ENCODE measurements around the gene ANKLE2.

ANKLE2 gene

DNA sequence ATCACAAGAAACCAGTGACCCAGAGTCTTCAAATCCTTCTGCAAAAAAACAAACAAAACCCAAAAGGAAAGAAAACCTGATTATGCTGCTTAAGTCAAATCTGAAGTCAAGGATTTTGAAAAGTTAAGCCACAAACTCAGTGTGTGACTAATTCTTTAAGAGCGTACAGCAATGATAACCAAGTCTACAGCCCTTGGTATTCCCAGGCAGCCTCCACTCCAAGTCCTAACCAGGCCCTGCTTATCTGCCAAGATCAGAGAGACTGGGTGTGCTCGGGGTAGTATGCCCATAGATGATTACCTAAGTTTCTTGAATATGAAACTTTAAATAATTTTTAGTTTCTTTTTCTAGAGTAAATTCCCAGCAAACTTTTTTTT, 37.9 kb downstream of the ANKLE2 start:
- FAIRE-seq (no peak), DNase-seq (ENCODE audit: extremely low spot score, insufficient read length, low read depth) (no peak)

DNA sequence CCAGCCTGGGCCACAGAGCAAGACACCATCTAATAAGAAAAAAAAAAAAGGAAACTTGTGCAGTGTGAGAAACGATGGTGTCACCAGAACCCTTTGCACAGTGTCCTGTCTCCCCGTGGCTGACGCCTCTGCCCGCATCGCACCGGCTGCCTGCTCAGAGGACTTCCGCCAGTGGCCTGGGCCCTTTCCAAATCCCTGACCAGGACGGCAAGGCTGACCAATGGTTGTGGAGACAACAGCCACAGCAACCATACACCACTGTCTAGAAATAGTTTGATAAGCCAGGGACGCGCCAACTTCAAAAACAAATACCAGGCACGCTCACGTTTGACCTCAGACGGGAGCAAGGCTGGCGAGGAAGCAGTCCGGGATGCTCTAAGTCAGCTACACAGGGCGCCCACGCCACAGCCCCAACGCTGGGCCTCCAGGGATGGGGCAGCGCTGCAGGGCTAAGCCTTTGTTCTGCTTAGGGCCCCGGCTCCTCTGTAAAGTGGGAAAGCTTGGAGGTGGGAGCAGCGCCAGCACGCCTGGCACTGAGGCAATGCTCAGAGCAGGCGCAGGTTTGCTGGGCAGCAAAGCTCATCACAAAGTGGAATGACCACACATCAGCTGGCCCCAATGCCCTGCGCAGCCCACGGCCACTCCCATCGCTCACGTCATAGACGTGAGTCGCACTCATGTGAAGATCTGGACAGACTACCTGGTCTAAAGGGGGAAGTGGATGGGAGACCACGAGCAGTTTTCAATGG, 38.4 kb downstream of the ANKLE2 start:
- FAIRE-seq (no peak), DNase-seq (ENCODE audit: extremely low spot score, insufficient read length, low read depth) (no peak)

DNA sequence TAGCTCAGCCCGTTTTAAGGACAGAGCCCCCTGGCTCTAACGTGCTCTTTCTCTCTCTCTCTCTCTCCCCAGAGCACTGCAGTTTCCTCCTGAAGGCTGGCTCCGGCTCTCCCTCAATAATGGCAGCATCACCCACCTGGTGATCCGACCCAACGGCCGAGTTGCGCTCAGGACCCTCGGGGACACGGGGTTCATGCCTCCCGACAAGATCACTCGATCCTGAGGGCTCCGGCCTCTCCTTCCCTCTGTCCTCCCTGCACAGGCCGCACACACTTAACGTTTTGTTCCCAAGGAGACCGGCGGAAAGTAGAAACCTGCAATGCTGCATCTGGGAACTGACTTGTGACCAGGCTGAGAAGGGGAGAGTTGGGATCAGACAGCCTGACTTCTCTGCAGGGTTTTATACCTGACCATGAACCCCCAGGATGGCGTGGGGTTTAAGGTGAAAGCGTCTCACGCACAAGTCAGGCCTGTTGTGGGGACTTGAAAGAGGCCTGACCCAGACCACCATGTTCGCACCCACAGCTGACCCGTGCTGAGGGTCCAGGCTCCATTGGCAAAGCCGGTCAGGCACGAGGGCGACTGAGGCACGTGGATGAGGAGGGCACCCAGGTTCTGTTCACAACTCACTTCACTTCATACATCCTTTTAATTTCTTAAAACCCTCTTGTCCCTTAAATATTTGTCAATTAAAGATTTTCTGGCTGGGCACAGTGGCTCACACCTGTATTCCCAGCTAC, 40.9 kb downstream of the ANKLE2 start:
- FAIRE-seq (no peak), DNase-seq (ENCODE audit: extremely low spot score, insufficient read length, low read depth) (no peak)

DNA sequence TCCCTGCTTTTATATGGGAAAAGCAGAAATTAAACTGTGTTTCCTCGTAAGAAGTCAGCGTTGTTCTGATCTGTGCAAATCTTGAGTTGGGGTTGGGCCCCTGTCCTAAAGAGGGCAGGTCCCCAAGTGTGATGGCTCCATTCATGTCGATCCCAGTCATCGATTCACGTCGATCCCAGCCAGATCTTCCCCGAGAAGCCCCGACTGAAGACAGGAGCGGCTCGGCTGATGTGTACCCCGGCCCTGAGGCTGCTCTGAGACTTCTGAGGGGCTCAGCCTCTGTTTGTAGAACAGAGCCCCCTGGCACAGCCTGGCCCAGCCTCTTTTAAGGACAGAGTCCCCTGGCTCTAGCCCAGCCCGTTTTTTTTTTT, 41.7 kb downstream of the ANKLE2 start:
- FAIRE-seq (no peak), DNase-seq (ENCODE audit: extremely low spot score, insufficient read length, low read depth) (no peak)

DNA sequence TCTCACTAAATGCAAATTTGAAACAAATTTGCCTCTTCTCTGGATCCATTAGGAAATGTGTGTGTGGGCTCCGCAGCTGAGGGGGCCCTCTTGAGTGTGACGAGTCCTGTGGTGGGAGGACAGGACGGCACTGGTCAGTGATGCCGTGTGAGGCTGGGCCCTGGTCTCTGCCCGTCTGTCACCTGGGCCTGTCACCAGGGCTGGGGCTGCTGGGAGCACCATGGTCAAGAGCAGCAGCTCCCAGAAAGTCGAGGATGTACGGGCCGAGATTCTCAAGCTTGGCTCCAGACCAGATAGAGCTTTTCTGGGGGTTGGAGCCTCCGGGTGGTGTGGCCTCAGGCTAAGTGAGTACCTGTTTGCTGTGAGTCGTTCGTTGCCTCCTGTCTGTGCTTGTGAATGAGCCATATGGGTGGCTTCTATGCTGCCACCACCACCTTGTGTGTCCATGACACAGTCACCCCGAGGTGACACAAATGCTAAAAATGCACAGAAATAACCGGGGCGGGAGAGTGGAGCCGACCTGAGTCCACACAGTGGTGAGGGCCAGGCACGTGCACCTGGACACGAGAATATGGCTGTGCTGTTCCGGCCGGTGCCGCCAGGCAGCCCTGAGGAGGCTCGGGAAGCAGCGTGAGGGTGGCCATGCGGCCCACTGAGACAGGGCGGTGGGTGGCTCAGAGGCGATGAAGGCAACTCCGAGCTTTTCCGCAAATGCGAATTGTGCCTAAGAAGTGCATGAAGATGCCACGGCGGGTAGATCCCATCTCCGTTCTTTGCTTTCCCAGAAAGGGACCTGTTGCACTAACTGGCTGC, 42.3 kb downstream of the ANKLE2 start:
- DNase-seq (ENCODE audit: extremely low spot score, insufficient read length, low read depth), result no peak
- FAIRE-seq, result no peak

DNA sequence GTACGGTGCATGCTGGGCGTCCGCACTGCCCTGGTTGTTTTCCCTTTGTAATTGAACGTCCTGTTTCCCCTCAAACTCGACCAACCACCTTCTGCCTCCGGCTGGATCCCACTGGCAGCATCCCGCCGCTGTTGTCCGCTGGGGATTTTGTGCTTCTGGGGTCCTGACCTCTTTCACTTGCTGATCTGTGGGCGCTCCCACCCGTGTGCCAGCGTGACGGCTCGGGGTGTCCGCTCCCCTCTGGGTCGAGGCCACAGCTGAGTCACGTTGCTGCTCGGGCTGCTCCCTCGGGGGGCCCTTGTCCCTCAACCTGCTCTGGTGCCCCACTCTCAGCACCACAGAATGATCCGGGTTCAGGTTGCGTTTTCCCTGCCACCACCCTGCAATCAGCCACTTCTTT, 43.0 kb downstream of the ANKLE2 start:
- FAIRE-seq, result no peak
- no peak for DNase-seq (ENCODE audit: extremely low spot score, insufficient read length, low read depth)

DNA sequence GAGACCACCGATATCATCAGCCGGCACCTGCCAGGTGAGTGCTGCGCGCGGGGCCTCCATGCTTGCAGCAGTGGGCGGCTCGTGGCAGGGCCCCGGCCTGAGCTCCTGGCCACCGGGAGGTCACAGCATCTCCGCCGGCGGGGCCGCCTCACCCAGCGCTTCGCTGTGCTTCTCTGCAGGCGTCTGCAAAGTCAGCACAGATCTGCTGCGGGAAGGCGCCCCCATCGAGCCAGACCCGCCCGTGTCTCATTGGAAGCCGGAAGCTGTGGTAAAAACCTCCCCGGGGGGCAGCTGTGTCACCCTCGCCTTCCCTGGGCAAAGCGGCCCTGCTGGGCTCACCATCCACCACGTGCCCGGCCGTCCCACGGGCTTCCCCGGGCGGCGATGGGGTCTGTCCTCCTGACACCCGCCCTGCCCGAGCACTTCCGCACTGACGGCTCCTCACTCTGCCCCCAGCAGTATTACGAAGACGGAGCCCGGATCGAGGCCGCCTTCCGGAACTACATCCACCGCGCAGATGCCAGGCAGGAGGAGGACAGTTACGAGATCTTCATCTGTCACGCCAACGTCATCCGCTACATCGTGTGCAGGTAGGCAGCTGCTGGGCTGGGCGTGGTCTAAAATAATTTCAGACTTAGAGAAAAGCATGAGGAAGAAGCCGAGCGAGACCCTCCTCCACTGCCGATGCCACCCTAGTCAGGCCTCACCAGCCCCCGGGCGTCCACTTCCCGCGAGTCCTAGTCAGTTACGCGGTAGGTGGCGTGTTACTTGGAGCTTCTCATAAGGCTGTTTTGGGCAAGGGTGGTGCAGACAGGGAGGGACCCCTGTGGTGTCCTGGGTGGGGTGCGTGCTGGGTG, 43.9 kb downstream of the ANKLE2 start:
- no peak for FAIRE-seq
- no peak for DNase-seq (ENCODE audit: extremely low spot score, insufficient read length, low read depth)

DNA sequence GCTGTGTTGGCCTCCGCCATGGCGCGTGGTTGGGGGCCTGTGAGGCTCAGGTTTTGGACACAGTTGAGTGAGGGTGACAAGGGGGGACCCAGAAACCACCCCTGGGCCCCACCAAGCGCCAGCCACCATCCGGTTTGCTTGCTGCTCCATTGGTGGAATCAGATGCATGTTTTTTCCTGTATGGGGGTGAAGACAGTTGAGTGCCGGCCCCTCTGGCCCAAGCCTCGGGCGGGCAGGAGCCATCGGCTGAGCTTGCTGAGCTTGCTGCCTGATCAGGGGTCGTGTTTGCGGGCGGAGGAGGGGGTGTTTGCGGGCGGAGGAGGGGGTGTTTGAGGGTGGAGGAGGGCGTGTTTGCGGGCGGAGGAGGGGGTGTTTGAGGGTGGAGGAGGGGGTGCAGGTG, 44.6 kb downstream of the ANKLE2 start:
- DNase-seq (ENCODE audit: extremely low spot score, insufficient read length, low read depth) (no peak), FAIRE-seq (no peak)

DNA sequence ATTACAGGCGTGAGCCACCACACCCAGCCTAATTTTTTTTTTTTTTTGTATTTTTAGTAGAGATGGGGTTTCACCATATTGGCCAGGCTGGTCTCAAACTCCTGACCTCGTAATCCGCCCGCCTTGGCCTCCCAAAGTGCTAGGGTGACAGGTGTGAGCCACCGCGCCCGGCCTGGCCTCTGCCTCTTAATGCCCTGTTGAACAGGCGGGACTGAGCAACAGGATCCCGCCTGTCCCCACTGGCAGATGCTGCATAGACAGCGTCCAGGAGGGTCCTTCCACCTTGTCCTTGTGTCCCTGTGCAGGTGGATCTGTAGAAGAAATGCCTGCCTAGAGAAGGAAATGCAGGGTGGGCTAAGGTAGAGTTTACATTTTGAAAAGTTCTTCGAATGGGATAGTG, 45.3 kb downstream of the ANKLE2 start:
- no peak for FAIRE-seq
- no peak for DNase-seq (ENCODE audit: extremely low spot score, insufficient read length, low read depth)

DNA sequence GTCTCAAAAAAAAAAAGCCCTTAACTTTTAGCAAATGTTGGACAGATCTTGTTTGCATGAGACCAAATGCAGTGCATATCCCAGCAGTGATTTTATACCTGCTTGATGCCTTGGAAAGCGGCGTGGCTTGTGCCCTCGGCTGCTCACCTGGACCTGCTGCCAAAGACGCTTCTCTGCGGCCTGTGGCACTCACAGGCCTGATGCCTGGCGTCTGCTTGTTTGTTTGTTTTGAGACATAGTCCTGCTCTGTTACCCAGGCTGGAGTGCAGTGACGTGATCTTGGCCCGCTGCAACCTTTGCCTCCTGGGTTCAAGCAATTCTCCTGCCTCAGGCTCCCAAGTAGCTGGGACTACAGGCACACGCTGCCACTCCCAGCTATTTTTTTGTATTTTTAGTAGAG, 45.8 kb downstream of the ANKLE2 start:
- FAIRE-seq, result no peak
- no peak for DNase-seq (ENCODE audit: extremely low spot score, insufficient read length, low read depth)

DNA sequence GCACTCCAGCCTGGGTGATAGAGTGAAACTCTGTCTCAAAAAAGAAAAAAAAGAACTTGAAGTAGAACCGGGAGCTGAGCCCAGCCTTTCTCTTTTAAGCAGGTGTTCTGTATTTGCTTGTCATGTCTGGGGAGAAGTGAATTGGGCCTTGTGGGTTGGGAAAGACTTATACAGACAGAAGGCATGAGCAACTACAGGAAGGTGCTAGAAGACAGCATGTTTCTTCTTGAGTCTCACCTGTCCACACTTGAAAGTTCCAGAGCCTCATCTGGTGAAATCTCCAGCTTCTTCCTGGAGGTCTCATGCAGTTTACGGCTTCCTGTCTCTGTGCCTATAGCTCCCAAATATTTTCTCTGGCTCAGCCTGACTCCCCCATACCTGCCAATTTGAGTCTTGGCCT, 48.5 kb downstream of the ANKLE2 start:
- DNase-seq (ENCODE audit: extremely low spot score, insufficient read length, low read depth) (no peak), FAIRE-seq (no peak)

DNA sequence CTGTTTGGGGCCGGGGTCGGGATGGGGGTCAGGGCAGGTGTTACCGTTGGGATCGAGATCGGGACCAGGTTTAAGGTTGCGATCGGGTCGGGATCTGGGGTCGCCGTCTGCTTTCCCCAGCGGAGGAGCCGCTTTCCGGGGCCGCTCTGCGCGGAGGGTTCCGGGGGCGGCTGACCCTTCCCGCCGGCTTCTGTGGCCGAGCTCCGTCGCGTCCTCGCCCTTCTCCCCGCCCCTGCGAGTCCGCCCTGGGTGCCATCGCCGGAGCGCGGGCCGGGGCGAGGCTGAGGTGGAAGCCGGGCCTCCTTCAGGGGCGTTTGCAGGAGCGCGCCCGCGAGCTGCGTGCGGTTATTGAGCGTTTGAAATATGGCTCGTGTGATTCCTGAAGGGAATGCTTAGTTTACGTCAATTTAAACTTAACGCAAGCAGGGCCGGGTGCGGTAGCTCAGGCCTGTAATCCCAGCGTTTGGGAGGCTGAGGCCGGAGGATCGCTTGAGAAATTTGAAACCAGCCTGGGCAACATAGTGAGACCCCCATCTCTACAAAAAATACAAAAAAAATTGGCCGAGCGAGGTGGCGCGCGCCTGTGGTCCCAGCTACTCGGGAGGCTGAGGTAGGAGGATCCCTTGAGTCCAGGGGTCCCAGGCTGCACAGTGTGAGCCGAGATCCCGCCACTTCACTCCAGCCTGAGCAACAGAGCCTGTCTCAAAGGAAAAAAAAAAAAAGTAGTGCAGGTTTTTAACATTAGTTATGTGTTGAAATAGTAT, 50.4 kb downstream of the ANKLE2 start:
- FAIRE-seq (no peak), DNase-seq (ENCODE audit: extremely low spot score, insufficient read length, low read depth) (no peak)

DNA sequence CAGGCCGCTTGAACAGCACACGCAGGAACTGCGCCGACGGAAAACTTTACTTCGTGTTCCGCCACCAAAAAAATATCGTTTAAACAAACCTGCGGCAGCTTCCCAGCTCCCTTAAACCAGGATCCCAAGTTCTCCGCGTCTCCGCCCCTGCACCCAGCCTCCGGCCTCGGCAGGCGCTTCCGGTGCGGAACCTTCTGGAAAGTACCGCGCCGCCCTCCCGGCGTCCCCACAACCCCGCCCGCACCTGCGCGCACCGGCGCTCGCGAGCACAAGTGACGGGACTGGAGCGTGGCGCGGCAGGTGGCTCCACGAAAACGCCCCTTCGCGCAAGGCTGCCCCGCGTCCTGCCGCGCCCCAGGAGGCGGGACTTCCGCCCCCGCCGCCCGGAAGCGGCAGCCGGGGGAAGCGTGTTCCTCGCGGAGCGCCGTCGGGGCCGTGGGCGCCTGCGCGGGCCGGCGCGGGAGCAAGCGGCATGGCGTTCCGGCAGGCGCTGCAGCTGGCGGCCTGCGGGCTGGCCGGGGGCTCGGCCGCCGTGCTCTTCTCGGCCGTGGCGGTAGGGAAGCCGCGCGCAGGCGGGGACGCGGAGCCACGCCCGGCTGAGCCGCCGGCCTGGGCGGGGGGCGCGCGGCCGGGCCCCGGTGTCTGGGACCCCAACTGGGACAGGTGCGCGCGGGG, 51.1 kb downstream of the ANKLE2 start, which contains the start of gene PGAM5:
Gene PGAM5 (plus strand): TSS at position 438 of the 675 bp plus-strand sequence. CDS start 35 bp downstream, at position 473.
- DNase-seq (ENCODE audit: extremely low spot score, insufficient read length, low read depth), result peak; percentile 87

DNA sequence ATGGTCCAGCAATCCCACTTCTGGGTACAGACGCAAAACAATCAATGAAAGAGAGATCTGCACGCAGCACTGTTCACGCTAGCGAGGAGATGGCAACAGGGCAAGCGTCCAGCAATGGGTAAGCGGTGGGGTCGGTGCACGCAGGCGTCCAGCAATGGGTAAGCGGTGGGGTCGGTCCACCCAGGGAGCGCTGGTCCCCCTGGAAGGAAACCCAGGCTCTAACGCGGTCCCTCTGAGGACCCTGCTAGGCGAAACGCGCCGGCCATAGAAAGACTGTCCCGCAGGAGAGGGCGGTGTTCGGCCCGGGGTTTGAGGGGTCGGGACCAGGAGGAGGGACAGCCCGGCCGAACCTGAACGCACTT, 51.6 kb downstream of the ANKLE2 start:
- FAIRE-seq, result peak; percentile 12
- DNase-seq (ENCODE audit: extremely low spot score, insufficient read length, low read depth), result no peak

More for the DNA sequence above, 51.1 kb downstream of the ANKLE2 start, which contains the start of gene PGAM5:
- FAIRE-seq, result peak; percentile 94

DNA sequence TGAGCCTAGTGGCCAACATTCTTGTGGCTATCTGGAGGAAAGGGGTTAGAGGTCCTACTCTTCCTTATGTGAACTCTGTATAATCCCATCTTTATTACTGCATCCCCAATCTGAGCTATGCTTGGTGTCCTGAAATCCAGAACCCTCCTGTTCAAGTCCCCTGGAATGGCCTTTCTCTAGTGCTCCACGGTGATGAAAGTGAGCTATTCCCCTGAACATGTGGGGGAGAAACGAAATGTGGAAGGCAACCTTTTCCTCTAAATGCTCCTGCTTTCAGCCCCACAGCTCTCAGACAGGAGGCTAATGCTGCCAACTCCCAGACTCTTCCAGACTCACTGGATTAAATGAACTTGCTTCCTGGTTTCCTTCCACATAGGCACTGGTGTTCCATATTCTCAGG, 53.5 kb downstream of the ANKLE2 start:
- DNase-seq (ENCODE audit: extremely low spot score, insufficient read length, low read depth) (no peak), FAIRE-seq (no peak)

DNA sequence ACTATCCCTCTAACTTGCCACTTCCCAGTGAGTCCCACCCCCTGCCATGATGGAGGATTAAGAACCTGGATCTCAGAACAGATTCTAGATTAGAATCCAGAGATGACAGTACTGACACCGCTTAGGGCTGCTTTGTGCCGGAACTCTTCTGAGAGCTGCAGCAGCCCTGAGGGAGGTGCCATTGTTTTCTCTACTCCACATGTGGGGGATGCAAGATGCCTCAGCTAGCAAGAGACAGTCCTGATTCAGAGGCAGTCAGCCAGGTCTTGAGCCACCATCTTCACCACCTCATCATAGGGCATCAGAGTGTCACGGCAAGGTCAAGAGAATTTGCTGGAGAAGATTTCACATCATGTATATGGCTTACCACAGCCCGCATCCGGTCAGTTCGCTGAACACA, 54.4 kb downstream of the ANKLE2 start:
- FAIRE-seq (no peak), DNase-seq (ENCODE audit: extremely low spot score, insufficient read length, low read depth) (no peak)

DNA sequence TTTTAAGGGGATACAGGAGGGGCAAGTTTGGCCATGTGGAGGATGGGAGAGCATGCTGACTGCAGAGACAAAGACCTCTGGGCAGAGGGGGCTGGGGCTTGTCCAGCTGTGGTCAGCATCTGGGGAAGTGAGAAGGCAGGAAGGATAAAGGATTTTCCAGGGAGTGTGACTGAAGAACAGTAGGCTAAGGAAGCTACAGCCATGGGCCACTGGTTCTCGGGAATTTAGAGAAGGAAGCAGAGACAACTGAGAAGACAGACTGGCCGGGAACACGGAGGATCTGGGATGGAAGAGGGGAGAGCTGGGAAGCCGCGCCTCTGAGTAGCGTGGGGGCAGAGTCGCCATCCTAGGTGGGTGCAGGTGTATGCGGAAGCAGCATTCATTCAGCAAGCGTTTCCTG, 58.0 kb downstream of the ANKLE2 start:
- DNase-seq (ENCODE audit: extremely low spot score, insufficient read length, low read depth) (no peak), FAIRE-seq (no peak)

DNA sequence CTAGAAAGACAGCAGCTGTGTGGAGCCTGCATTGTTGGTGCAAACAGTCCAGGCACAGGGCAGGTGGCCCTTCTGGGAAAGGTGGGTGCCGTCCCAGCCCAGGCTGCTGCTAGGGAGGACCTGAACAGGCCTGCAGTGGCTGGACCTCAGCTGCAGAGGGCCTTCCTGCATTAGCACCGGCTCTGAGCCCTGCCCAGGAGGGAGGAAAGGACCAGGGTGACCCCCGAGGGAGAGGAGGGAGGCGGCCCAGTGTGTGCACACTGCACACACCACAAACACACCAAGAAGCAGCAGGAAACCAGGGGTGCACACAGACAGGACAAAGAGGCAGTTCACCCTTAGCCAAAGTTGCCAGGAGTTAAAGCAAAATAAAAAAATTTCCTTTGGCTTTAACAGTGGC, 59.0 kb downstream of the ANKLE2 start:
- no peak for FAIRE-seq

More for the DNA sequence above, 59.0 kb downstream of the ANKLE2 start:
- DNase-seq (ENCODE audit: extremely low spot score, insufficient read length, low read depth), result no peak
